Fibroblast of the aortic adventitia (primary cell): ENCODE data around the gene ZNRF1. TPM values are rescaled to one million over a fixed set of nuclear protein-coding genes. Genes with fewer than 3 reads are reported as not detected.

Experiments used
- DNase-seq: peaks from one replicate; pipeline ENCODE4 v3.0.0-alpha.2; 2010; ENCODE audit warnings: low read depth
- H3K4me3 ChIP-seq: 2 replicates; pipeline ENCODE4 v1.5.1; 2011; ENCODE audit warnings: low read depth, mild to moderate bottlenecking, control low read depth, low read length, moderate library complexity
- total RNA-seq: library from RNA; depleted of rRNA; stranded (reverse); fragments of >200 nt; gene quantifications from 2 replicates; pipeline ENCODE4 v1.2.3, GENCODE V29; 2012; ENCODE audit warnings: low replicate concordance
- TF ChIP-seq, protein P1 (sequence below): IDR thresholded peaks from 2 replicates; pipeline ENCODE4 v1.5.1; 2011; ENCODE audit warnings: mild to moderate bottlenecking, low read length, control low read depth, inconsistent platforms; ENCODE audit not compliant: insufficient read depth

Gene ZNRF1
- total RNA-seq, 1 donor, result 14.5 TPM

DNA sequence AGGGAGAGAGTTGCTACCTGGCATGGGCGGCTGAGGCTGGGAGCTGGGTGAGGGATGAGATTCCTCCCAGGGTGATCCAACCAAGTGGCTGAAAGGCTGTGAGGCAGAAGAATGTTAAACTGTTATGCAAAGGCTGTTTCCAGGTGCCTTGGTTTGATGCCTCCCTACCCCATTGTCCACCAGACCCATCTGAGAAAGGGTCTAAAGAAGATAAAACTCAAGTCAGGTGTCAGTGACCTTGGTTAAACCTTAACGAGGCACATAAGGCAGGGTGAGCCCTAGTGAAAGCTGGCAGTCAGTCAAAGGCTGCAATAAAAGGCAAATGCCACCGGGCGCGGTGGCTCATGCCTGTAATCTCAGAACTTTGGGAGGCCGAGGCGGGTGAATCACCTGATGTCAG is 94.0 kb downstream of the ZNRF1 start:
- no peak overlapping the region for H3K4me3 ChIP-seq
- TF ChIP-seq, protein P1, sequence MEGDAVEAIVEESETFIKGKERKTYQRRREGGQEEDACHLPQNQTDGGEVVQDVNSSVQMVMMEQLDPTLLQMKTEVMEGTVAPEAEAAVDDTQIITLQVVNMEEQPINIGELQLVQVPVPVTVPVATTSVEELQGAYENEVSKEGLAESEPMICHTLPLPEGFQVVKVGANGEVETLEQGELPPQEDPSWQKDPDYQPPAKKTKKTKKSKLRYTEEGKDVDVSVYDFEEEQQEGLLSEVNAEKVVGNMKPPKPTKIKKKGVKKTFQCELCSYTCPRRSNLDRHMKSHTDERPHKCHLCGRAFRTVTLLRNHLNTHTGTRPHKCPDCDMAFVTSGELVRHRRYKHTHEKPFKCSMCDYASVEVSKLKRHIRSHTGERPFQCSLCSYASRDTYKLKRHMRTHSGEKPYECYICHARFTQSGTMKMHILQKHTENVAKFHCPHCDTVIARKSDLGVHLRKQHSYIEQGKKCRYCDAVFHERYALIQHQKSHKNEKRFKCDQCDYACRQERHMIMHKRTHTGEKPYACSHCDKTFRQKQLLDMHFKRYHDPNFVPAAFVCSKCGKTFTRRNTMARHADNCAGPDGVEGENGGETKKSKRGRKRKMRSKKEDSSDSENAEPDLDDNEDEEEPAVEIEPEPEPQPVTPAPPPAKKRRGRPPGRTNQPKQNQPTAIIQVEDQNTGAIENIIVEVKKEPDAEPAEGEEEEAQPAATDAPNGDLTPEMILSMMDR, result no peak
- no peak for DNase-seq

DNA sequence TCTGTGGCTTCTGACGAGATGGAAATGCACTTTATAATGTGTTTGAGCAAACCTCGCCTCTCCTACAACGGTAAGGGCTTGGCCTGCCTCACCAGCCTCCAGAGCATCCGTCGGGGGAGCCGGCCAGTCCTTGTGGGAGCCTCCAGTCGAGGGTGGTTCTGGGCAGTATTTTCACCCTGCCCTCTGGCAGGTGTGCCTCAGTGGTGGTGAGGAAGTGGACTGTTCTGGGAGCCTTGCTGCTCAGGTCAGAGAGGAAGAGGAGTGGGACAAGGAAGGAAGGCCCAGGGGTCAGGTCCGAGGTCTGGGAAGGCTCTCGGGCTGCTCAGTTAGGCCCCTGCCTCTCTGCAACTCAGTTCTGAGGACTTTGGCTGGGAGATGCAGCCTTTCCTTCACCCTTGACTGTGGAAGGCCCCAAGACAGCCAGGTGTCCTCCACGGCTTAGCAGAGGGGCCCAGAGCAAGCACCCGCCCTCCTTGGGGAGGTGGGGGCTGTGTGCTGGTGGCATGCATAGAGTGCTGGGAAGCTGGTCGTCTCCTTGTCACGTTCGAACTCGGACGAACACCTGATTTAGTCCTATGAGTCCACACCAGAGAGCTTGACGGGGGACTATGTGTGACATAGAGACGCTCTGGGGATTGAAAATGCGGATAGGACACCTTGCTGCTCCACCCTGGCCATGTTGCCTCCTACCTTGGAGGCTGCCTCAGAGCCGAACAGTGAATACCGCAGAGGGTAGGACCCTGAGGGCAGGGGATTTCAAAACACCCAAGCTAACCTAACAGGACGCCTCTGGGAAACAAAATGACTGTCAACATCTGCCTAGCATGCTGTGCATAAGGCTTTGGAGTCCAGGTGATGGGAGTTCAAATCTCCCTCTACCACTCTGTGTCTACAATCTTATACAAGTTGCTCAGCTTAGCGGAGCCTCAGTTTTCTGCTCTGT is 95.0 kb downstream of the ZNRF1 start:
- no peak for DNase-seq
- TF ChIP-seq, protein P1, result no peak
- H3K4me3 ChIP-seq, result no peak overlapping the region

DNA sequence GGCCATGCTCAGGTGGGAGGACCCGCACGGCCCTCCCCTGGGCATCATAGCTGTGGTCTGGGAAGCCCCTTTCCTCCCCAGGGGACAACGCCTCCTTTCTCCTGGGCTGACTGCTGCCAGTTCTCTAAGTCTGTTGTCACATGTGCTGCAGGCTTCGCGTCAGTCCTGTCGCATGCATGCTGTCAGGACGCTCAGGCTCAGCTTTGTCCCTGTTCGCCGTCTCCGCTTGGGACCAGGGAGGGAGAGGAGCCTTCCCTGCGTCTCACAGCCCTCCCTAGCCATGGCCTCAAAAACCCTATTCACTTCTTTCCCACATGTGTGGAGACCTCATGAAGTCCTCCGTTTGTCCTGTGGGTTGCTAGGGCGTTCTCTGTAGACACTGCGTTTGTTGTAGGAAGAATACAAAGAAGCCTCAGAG is 96.4 kb downstream of the ZNRF1 start:
- DNase-seq, result no peak
- H3K4me3 ChIP-seq, result no peak overlapping the region
- TF ChIP-seq, protein P1, result no peak

DNA sequence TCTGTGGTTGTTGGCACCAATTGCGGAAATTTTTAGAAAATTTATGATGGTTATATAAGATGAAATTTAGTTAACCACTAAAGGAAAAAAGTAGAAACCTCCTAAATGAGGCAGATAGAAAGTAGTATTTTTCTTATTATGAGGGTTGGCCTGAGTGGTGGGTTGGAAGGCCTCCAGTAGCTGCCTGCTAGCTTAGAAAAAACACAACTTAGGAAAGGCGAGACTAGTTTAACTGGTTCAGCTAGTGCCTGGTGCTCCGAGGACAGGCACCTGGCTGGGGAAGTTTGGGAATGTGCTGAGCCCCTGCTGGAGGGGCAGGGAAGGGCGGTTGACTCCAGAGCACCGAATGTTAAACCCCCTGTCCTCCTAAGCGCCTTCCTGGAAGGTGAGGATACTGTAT is 97.8 kb downstream of the ZNRF1 start:
- DNase-seq, result peak; percentile 32
- TF ChIP-seq, protein P1, result peak; percentile 45
- H3K4me3 ChIP-seq, result no peak overlapping the region

DNA sequence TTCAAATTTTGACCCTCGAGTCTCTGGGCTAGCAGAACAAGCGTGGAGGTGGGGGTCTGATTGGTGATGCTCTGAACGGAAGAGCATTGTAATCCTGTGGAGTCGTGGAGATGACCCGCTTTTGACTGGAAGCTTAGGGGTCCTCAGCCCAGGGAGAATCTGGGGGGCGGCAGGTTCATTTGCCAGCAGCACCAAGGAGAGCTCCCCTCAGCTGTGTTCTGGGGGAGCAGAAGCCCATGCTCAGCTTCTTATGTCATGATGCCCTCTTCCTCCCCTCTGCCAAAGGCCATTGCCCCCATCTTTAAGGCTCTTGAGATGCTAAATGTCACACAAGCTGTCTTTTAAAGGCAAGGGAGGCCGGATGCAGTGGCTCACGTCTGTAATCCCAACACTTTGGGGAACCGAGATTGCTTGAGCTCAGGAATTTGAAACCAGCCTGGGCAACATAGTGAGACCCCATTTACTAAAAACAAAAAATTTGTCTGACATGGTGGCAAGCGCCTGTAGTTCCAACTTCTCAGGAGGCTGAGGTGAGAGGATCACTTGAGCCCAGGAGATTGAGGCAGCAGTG is 98.5 kb downstream of the ZNRF1 start:
- DNase-seq, result no peak
- TF ChIP-seq, protein P1, result no peak
- no peak overlapping the region for H3K4me3 ChIP-seq

DNA sequence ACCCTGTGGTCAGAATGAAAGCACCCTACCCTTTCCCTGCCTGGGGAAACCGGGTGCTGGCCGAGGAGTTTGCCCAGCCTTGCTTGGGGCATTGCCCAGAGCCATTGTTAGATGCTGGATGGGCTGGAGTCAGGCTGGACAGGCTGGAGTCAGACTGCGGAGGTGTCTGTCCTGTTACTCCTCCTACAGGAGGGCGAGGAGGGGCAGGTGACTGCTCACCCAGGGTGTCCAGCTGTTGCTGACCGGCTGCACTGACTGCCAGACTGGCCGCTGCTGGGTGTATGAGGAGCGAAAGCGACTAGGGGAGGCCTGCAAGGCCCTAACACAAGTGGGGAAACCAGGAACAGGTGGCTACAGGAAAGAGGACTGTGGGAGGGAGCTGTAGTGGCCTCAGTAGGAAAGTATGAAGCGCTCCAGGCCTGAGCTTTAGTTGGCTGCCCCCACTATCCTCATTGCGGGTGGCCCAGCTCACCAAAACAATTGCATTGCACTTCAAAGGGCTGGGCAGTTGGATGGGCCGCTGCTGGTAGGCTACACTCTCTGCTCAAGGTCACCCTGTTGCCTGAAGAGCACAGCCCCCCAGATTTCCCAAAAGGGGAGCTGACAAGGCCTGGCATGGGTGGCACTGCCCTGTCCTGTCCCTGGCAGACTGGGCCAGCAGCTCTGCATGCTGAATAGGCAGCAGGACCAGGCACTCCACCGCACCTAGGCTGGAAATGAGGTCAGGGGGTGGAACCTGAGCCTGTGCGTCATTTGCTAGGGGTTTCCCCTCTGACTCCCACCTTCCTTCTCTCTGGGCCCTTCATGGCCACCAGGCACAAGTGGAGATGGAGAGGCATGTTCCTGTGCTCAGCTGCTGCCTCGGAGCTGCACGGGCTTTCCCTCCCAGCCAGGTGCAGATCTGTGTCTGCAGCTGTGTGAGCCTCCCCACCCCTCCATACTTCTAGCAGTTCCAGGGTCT is 99.4 kb downstream of the ZNRF1 start:
- TF ChIP-seq, protein P1, result no peak
- no peak overlapping the region for H3K4me3 ChIP-seq
- no peak for DNase-seq
